Smooth muscle cell (in vitro differentiated cells): ENCODE measurements around the gene CYFIP2. TPM values are rescaled to one million over a fixed set of nuclear protein-coding genes. Genes with fewer than 3 reads are reported as not detected.
A peak's percentile ranks its signal among the peaks of the same experiment; 100 is the strongest.

Source experiments
- DNase-seq: peaks from one replicate; lab custom pipeline; 2025; ENCODE audit not compliant: unreplicated experiment; lab: John Stamatoyannopoulos, UW
- H2AFZ ChIP-seq: fragments of 200-600 bp; sonication (generic); 2 replicates; pipeline ENCODE4 v1.6.0; 2016; ENCODE audit warnings: antibody characterized with exemption, low read depth, mild to moderate bottlenecking
- H3F3A ChIP-seq: fragments of 200-600 bp; sonication (generic); 2 replicates; pipeline ENCODE4 v1.6.0; 2017; ENCODE audit warnings: antibody characterized with exemption, low read depth
- H3K27ac ChIP-seq: fragments of 200-600 bp; sonication (generic); 2 replicates; pipeline ENCODE4 v1.5.1; 2016; ENCODE audit warnings: low read depth, mild to moderate bottlenecking
- H3K27me3 ChIP-seq: fragments of 200-600 bp; sonication (generic); 2 replicates; pipeline ENCODE4 v1.6.1; 2016; ENCODE audit warnings: low read depth, mild to moderate bottlenecking
- H3K36me3 ChIP-seq: fragments of 200-600 bp; sonication (generic); 2 replicates; pipeline ENCODE4 v1.5.1; 2016; ENCODE audit warnings: low read depth
- H3K4me1 ChIP-seq: fragments of 200-600 bp; sonication (generic); 2 replicates; pipeline ENCODE4 v1.5.1; 2016; ENCODE audit warnings: low read depth
- H3K4me2 ChIP-seq: fragments of 200-600 bp; sonication (generic); 2 replicates; pipeline ENCODE4 v1.6.0; 2016; ENCODE audit warnings: mild to moderate bottlenecking
- H3K4me3 ChIP-seq: fragments of 200-600 bp; sonication (generic); 2 replicates; pipeline ENCODE4 v1.5.1; 2016; ENCODE audit warnings: mild to moderate bottlenecking
- H3K79me2 ChIP-seq: fragments of 200-600 bp; sonication (generic); 2 replicates; pipeline ENCODE4 v1.6.0; 2016; ENCODE audit warnings: low read depth, mild to moderate bottlenecking
- H3K9ac ChIP-seq: fragments of 200-600 bp; sonication (generic); 2 replicates; pipeline ENCODE4 v1.6.0; 2016; ENCODE audit warnings: low read depth
- H3K9me3 ChIP-seq: fragments of 200-600 bp; sonication (generic); replicated peaks from 2 replicates; pipeline ENCODE4 v1.5.1; 2016; ENCODE audit warnings: low read depth
- H4K20me1 ChIP-seq: fragments of 200-600 bp; sonication (generic); 2 replicates; pipeline ENCODE4 v1.6.0; 2016; ENCODE audit warnings: low read depth
- CTCF ChIP-seq: fragments of 200-600 bp; sonication (generic); IDR thresholded peaks from 2 replicates; pipeline ENCODE4 v1.5.1; 2017; ENCODE audit warnings: borderline replicate concordance, mild to moderate bottlenecking, antibody characterized with exemption; ENCODE audit not compliant: insufficient read depth, poor library complexity, severe bottlenecking
- WGBS: methylation state at CpG from one replicate; pipeline ENCODE4 v1.1.7; 2016; ENCODE audit warnings: low lambda C conversion rate; 5-methylcytosine and 5-hydroxymethylcytosine counted together
- polyA plus RNA-seq: library from polyadenylated mRNA; unstranded; fragments of >200 nt; fragmentation: Nextera tagmentation; extraction: Ambion mirVana; gene quantifications from 2 replicates; pipeline ENCODE4 v1.2.1, GENCODE V29; 2016
- total RNA-seq: library from RNA; depleted of rRNA; stranded (reverse); fragments of >200 nt; gene quantifications from 2 replicates; pipeline ENCODE4 v1.2.3, GENCODE V29; 2014

The CYFIP2 gene
- total and polyA plus RNA-seq, 2 experiments from 2014 or later = 11.4 to 17.8 TPM

- no peaks in the 10 kb centered on the region for H3K36me3 ChIP-seq
- no peak overlapping the region for H2AFZ ChIP-seq
- H3K4me2 ChIP-seq = peak overlapping the region; percentile 33
- peaks cover 18% of the 10 kb centered on the region for H3F3A ChIP-seq
- H3K27me3 ChIP-seq = no peaks in the 10 kb centered on the region
- DNase-seq = no peak
- H3K9ac ChIP-seq = peak overlapping the region; percentile 36
- no peaks in the 10 kb centered on the region for H3K79me2 ChIP-seq
- peaks cover 20% of the 10 kb centered on the region for H3K4me1 ChIP-seq
- TF ChIP-seq CTCF = no peak
- no peaks in the 10 kb centered on the region for H3K9me3 ChIP-seq
- H4K20me1 ChIP-seq = no peaks in the 10 kb centered on the region
- no peak overlapping the region for H3K4me3 ChIP-seq
- peak overlapping the region; percentile 89 for H3K27ac ChIP-seq
Observed at GRCh38 chr5:157388111-157388710, 122.3 kb downstream of the CYFIP2 start.

- peaks cover 11% of the 10 kb centered on the region for H3K4me1 ChIP-seq
- TF ChIP-seq CTCF = no peak
- H3F3A ChIP-seq = peaks cover 9% of the 10 kb centered on the region
- H2AFZ ChIP-seq = no peak overlapping the region
- H3K27me3 ChIP-seq = no peaks in the 10 kb centered on the region
- H3K9ac ChIP-seq = no peak overlapping the region
- H3K27ac ChIP-seq = peak overlapping the region; percentile 89
- no peak overlapping the region for H3K4me2 ChIP-seq
- no peaks in the 10 kb centered on the region for H3K36me3 ChIP-seq
- no peak for DNase-seq
- H3K4me3 ChIP-seq = no peak overlapping the region
- H4K20me1 ChIP-seq = no peaks in the 10 kb centered on the region
- 98% methylated on average over 17 of the region's 17 CpGs for WGBS
- no peaks in the 10 kb centered on the region for H3K9me3 ChIP-seq
- H3K79me2 ChIP-seq = no peaks in the 10 kb centered on the region
Observed at GRCh38 chr5:157389103-157389502, 123.2 kb downstream of the CYFIP2 start.

- WGBS = 50% methylated on average over 5 of the region's 5 CpGs
- TF ChIP-seq CTCF = no peak
- H3K9ac ChIP-seq = no peak overlapping the region
- no peak for DNase-seq
- H4K20me1 ChIP-seq = no peaks in the 10 kb centered on the region
- no peaks in the 10 kb centered on the region for H3K79me2 ChIP-seq
- peak overlapping the region; percentile 86 for H3K27ac ChIP-seq
- H3K36me3 ChIP-seq = no peaks in the 10 kb centered on the region
- peaks cover 9% of the 10 kb centered on the region for H3K4me1 ChIP-seq
- H3K9me3 ChIP-seq = no peaks in the 10 kb centered on the region
- H3K27me3 ChIP-seq = no peaks in the 10 kb centered on the region
- peak overlapping the region; percentile 21 for H3K4me2 ChIP-seq
- no peak overlapping the region for H2AFZ ChIP-seq
- no peak overlapping the region for H3K4me3 ChIP-seq
- peaks cover 3% of the 10 kb centered on the region for H3F3A ChIP-seq
Observed at GRCh38 chr5:157390133-157390532, 124.2 kb downstream of the CYFIP2 start.
